H1 (cell line): ENCODE data around the gene KRT7. TPM values are rescaled to one million over a fixed set of nuclear protein-coding genes. Genes with fewer than 3 reads are reported as not detected.

Experiments
- USF2 ChIP-seq: IDR thresholded peaks from 2 replicates; pipeline ENCODE4 v1.6.1; 2011; ENCODE audit warnings: low read length, improper control_type of control experiment
- polyA plus RNA-seq, 7 experiments: library from polyadenylated mRNA; depleted of rRNA in 3 of 7; stranded (reverse) in 5 of 7; unstranded in 2 of 7; fragments of >200 nt in 5 of 7; fragments of 200-250 nt in 2 of 7; gene quantifications; 1 replicate in 5 of 7; 2 replicates in 1 of 7; 4 replicates in 1 of 7; pipeline versions ENCODE4 v1.2.1 to v1.2.3, GENCODE V29; 2011 to 2013; ENCODE audit warnings: missing spikeins in 2 of 7, mixed read lengths in 2 of 7
- total RNA-seq: library from RNA; stranded (reverse); fragmentation: NEBNext Ultra II Directional; extraction: Animal tissue kit (Norgen Biotek cat#: 25700); gene quantifications from 2 replicates; pipeline ENCODE4 v1.2.1, GENCODE V29; 2021

KRT7 gene
- total and polyA plus RNA-seq, 2 of the 8 experiments (the other 6 are each of a cell fraction or from before 2014, with no cell fraction given), result 13.2 to 19.0 TPM

- no peak for TF ChIP-seq USF2
These were observed 48.2 kb upstream of the KRT7 start (continued) for GRCh38 chr12:52184813-52185212.
